ENCODE measurements around the gene RTTN.

The RTTN gene

GRCh38 chr18:70221156-70221914 lies 15.8 kb upstream of the RTTN start:
- TF ChIP-seq SIN3A (IDR thresholded peaks at IDR 0.05; ENCODE audit: borderline replicate concordance, insufficient read depth, low read length) (no peak), POLR2AphosphoS5 (IDR thresholded peaks at IDR 0.05; ENCODE audit: low read depth, low read length) (no peak), TAF1 (IDR thresholded peaks at IDR 0.05; ENCODE audit: borderline replicate concordance, insufficient read depth, low read length) (no peak), FOXP2 (optimal IDR thresholded peaks at IDR 0.05; ENCODE audit: borderline replicate concordance, extremely low read depth, extremely low read length, insufficient read depth) (no peak), REST (IDR thresholded peaks at IDR 0.05; ENCODE audit: insufficient read depth in 1 of 2, low read depth in 2 of 2, low read length in 2 of 2) (no peak)

- TF ChIP-seq POLR2AphosphoS5 (IDR thresholded peaks at IDR 0.05; ENCODE audit: low read depth, low read length) = no peak
- TF ChIP-seq SIN3A (IDR thresholded peaks at IDR 0.05; ENCODE audit: borderline replicate concordance, insufficient read depth, low read length) = no peak
- TF ChIP-seq REST (IDR thresholded peaks at IDR 0.05; ENCODE audit: insufficient read depth in 1 of 2, low read depth in 2 of 2, low read length in 2 of 2) = no peak
- no peak for TF ChIP-seq TAF1 (IDR thresholded peaks at IDR 0.05; ENCODE audit: borderline replicate concordance, insufficient read depth, low read length)
- TF ChIP-seq FOXP2 (optimal IDR thresholded peaks at IDR 0.05; ENCODE audit: borderline replicate concordance, extremely low read depth, extremely low read length, insufficient read depth) = no peak
Measured at GRCh38 chr18:70220628-70221027, 15.1 kb upstream of the RTTN start.

- no peak for TF ChIP-seq FOXP2 (optimal IDR thresholded peaks at IDR 0.05; ENCODE audit: borderline replicate concordance, extremely low read depth, extremely low read length, insufficient read depth)
- no peak for TF ChIP-seq POLR2AphosphoS5 (IDR thresholded peaks at IDR 0.05; ENCODE audit: low read depth, low read length)
- TF ChIP-seq SIN3A (IDR thresholded peaks at IDR 0.05; ENCODE audit: borderline replicate concordance, insufficient read depth, low read length) = no peak
- no peak for TF ChIP-seq TAF1 (IDR thresholded peaks at IDR 0.05; ENCODE audit: borderline replicate concordance, insufficient read depth, low read length)
- no peak for TF ChIP-seq REST (IDR thresholded peaks at IDR 0.05; ENCODE audit: insufficient read depth in 1 of 2, low read depth in 2 of 2, low read length in 2 of 2)
Measured at GRCh38 chr18:70219688-70220087, 14.2 kb upstream of the RTTN start.

GRCh38 chr18:70216788-70217187 lies 11.3 kb upstream of the RTTN start:
- TF ChIP-seq TAF1 (IDR thresholded peaks at IDR 0.05; ENCODE audit: borderline replicate concordance, insufficient read depth, low read length) (no peak), SIN3A (IDR thresholded peaks at IDR 0.05; ENCODE audit: borderline replicate concordance, insufficient read depth, low read length) (no peak), FOXP2 (optimal IDR thresholded peaks at IDR 0.05; ENCODE audit: borderline replicate concordance, extremely low read depth, extremely low read length, insufficient read depth) (no peak), POLR2AphosphoS5 (IDR thresholded peaks at IDR 0.05; ENCODE audit: low read depth, low read length) (no peak), REST (IDR thresholded peaks at IDR 0.05; ENCODE audit: insufficient read depth in 1 of 2, low read depth in 2 of 2, low read length in 2 of 2) (no peak)

Data from PFSK-1 (cell line).